Colon (tissue), 2 donors: ENCODE measurements around the gene ACP4.
A peak's percentile ranks its signal among the peaks of the same experiment; 100 is the strongest.
"Not testable (repeated sequence)": the region's sequence is repeated elsewhere in the genome, so short reads cannot be mapped to it uniquely, and the experiment has no call there.

Experiments
- FAIRE-seq: peaks from 2 replicates; lab custom pipeline; 2012; peaks lifted over from hg19 to GRCh38; lab: Jason Lieb, UNC
- donor health status: control.
- donor health status: control.

The ACP4 gene

GRCh38 chr19:50797429-50797780 is 7.2 kb downstream of the ACP4 start:
- FAIRE-seq: no peak

DNA sequence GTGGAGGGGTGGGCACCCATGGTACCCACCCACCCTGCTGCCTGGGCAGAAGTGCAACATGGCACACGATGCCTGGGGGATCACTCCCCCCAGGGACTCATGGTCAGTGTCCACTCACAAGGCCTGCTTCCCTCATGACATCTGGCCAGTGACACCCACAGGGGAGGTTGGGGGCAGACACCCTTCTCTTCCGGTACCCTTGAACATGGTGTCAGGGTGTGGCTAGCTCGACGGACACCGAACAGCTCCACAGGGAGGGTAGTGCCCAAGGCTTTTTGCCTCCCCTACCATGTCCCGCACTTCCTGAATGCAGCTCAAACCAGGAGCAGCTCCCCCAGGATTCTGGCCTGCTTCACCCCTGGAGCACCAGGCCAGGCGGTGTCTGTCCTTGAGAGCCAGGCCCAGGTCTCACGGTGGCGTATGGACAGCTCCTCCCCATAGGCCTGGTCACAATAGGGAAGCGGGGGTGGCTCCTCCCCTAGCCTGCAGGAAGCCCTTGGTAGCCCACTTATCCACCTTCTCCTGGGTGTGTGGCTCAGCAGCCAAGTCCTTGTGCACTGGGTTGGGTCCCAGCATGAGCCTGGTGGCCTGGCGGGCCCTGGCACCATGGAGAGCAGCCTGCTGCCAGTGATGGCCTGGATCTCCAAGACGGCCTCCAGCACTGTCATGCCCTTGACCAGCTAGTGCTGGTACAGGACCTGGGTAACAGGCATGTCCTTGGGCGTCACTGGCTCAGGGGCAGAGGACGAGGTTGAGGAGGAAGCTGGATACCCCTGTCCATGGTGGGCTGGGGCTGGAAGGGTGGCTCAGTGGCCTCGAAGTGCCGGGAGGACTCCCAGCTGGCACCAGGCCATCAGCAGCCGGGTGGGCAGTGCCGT is 7.8 kb downstream of the ACP4 start:
- FAIRE-seq: no peak

DNA sequence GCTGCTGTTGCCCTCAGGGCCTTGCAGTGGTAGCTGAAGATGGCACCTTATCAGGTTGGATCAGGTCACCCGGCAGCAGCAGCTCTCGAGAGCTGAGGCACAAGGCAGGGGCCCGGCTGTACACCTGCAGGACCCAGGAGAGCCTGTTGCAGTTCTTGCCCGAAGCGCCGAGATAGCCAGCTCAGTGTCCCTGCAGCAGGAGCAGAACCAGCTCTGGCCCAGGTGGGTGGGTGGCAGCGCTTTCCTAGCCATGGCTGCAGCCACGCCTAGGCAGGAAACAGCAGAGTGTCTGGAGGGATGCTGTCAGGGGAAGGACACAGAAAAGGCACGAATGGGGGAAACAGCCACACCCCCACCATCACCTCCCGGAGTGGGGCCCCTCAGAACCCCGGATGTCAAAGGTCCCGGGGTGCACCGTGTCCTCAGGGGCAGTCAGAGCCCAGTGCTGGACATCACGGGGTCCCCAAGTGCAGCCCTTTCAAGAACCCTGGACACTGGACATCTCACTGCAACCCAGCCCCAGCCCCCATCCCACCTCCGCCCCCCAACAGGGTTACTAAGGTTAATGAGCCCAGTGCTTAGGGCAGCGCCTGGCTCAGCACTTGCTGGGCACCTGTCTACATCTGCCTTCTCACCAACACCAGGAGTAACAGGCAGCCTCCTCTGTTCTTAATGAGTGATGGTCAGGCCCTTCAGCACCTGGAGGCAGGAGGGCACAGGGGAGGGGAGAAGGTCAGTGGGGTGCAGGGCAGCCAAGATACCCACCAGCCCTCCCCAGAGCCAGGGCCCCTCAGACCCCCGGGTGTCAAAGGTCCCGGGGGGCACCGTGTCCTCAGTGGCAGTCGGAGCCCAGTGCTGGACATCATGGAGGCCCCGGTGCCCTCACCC is 8.7 kb downstream of the ACP4 start:
- FAIRE-seq: no peak

DNA sequence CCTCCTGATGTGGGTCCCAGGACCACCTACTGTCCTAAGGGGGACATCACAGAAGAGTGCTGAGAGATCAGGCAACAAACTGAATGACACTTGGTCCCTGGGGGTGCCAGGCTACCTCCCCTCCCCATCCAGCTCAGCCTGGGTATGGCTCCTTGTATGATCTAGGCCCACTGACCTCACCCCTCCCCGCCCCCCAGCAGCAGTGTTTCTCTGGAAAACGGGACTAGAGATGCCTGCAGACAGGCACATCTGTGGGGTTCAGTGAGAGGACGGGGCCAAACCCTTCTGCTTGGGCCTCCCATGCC is 9.3 kb downstream of the ACP4 start:
- no peak for FAIRE-seq

- FAIRE-seq: no peak
These were observed 10.9 kb downstream of the ACP4 start for GRCh38 chr19:50801107-50801506.

GRCh38 chr19:50803633-50804419 is 13.6 kb downstream of the ACP4 start:
- no peak for FAIRE-seq

- peak; percentile 28 for FAIRE-seq
These were observed 14.4 kb downstream of the ACP4 start for GRCh38 chr19:50804420-50805272.

GRCh38 chr19:50808856-50809255 is 18.6 kb downstream of the ACP4 start:
- no peak for FAIRE-seq

GRCh38 chr19:50811622-50812238 is 21.5 kb downstream of the ACP4 start:
- FAIRE-seq: not testable (repeated sequence)

GRCh38 chr19:50812474-50812873 is 22.3 kb downstream of the ACP4 start:
- FAIRE-seq: no peak

DNA sequence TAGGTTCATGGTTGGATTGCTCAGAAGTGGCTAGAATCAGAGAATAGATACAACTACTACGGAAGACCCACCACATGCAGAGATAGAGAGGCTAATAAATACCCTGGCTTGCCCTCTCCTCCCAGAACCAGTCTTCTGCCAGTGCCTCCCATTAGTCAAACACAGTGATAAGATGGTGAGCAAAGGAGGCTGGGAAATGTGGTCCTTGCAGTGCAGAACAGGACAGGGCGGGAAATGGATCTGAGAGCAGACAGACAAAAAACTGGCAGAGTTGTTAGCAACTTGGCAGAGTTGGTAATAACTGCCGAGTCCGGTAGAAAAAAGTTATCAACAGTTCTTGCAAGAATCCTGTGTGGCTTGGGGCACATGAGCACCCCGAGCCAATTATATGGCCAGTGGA is 24.7 kb downstream of the ACP4 start:
- no peak for FAIRE-seq

DNA sequence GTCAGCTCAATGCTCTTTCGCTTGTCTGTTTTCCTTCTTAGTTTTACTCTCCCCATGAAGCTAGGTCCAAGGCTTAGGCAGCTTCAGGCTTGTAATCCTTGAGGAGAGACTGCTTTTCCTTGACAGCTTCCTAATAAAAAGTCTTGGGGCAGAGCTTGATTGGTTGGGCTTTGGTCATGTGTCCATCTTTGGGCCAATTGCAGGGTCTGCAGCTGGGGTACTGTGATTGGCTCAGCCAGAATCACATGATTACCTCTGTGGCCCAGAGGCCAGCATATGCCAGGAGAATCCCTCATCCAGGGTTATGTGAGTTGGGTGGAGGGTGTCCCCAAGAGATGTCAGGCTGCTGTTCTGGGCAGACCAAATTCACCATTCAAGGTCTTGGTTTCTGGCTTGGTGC is 25.2 kb downstream of the ACP4 start:
- FAIRE-seq: no peak

- no peak for FAIRE-seq
These were observed 28.0 kb downstream of the ACP4 start for GRCh38 chr19:50817941-50818858.

- no peak for FAIRE-seq
These were observed 28.8 kb downstream of the ACP4 start for GRCh38 chr19:50818859-50819472.

- FAIRE-seq: no peak
These were observed 29.4 kb downstream of the ACP4 start for GRCh38 chr19:50819636-50820035.

DNA sequence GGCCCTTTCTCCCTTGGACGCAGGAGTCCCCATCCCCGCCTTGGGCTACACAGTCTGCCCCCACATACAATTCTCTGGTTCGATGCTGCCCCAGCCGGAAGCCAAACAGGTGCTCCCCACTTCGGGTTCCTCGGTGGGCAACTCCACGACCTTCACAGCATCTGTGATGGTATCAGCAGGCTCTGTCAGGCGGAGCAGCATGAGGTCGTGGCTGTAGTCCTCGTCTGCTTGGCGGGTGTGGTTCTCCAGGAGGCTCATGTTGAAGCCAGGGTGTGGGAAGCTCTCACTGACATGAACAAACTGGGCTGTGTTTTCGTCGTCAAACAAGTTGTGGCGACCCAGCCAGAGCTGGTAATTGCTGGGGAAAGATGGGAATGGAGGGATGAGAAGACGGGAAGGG is 29.9 kb downstream of the ACP4 start:
- no peak for FAIRE-seq

- no peak for FAIRE-seq
These were observed 30.5 kb downstream of the ACP4 start for GRCh38 chr19:50820549-50821247.

GRCh38 chr19:50821248-50821612 is 31.0 kb downstream of the ACP4 start:
- FAIRE-seq: no peak

GRCh38 chr19:50821622-50822021 is 31.4 kb downstream of the ACP4 start:
- no peak for FAIRE-seq
